GM04504 (cell line): Measurements from ENCODE around the gene SP5.
"Not testable (repeated sequence)": the region's sequence is repeated elsewhere in the genome, so short reads cannot be mapped to it uniquely, and the experiment has no call there.

ENCODE experiments used
- DNase-seq: peaks from one replicate; pipeline ENCODE4 v3.0.0-alpha.2; 2012; ENCODE audit warnings: low read depth

The SP5 gene

DNA sequence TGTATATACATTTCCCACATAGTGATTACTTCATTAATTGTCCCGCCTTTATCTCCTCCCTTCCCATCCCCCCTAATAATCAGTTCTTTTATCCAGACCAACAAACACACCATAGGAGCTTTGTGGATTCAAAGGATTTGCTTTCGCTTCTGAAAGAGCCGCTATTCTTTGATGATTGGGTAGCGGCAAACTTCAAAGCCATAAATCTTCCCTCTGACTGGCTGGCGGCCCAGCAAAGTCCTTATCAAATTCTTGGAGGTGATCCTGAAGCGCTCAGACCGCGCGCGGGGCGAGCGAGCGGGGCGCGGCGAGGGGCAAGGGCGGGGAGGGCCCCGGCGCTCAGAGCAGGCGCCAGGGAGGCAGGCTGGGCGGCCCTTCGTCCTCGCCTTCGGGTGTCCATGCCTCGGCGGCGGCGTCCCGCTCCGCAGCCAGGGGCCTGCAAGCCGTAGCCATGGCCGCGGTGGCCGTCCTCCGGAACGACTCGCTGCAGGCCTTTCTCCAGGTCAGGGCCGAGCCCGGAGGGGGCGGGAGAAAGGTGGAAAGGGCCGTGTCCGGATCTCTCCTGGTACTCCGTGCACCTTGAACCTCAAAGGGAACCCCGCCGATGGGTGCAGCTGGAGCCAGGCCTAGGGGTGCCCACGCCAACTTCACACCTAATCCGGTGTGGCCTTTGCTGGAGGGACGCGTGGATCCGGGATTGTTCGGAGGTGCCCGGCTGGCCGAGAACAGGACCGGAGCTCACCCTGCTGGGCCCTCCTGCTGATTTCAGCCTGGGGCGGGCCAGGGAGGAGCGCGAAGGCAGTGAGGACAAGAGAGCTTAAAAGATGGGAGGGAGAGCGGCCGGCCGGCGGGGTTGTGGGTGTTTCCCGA lies at the start of gene SP5:
Gene SP5, plus strand, starts transcription at position 276 of the 870 bp plus-strand sequence. Its CDS starts 176 bp downstream, at position 452.
- no peak for DNase-seq

DNA sequence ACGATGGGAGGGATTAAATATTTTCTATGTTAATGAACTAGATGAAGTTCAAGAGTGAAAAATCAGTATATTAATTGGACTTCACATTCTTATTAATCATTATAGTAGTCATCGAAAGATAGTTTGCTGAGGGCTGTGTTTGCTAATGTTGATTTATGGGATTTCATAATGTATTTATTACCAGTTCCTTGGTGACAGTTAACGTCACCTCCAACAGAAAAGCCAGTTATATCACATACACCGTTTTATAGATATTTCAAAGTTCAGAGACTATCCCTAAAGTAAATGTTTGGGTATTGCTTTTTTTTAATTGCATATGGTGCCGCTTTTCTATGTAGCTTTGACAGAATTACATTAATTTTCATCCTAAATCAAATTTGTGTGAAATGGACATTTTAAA lies 49.4 kb upstream of the SP5 start:
- no peak for DNase-seq

DNA sequence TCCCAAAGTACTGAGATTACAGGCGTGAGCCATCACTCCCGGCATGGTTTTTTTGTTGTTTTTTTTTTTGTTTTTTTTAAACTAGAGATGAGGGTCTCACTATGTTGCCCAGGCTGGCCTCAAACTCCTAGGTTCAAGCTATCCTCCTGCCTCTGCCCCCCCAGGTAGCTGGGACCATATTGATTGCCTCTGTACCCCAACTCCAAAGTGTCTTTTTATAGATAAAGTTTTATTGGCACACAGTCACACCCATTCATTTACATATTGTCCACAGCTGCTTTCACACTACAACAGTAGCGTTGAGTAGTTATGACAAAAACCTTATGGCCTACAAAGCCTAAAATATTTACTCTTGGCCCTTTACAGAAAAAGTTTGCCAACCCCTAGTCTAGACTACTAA lies 45.2 kb upstream of the SP5 start:
- DNase-seq = no peak

GRCh38 chr2:170670651-170671050 lies 44.5 kb upstream of the SP5 start:
- DNase-seq = no peak

DNA sequence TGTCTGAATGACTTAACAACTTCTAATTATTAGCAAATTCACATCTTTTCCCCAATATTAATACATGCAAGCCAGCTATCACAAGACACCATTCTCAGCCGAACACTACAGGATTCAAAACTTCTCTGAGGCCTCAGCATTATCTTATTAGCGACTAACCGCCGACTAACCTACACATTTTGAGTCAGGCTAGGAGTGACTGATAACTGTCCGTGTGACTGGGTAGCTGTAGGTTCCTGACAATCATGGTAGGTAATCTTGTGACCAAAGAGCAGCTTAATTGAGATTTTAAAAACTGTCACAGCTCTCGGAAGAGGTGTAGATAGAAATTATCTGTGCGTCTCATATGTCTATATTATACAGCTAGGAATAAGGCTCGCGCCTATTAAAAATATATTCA lies 44.1 kb upstream of the SP5 start:
- no peak for DNase-seq

GRCh38 chr2:170674282-170674681 lies 40.9 kb upstream of the SP5 start:
- not testable (repeated sequence) for DNase-seq

GRCh38 chr2:170675701-170676100 lies 39.4 kb upstream of the SP5 start:
- DNase-seq = no peak

DNA sequence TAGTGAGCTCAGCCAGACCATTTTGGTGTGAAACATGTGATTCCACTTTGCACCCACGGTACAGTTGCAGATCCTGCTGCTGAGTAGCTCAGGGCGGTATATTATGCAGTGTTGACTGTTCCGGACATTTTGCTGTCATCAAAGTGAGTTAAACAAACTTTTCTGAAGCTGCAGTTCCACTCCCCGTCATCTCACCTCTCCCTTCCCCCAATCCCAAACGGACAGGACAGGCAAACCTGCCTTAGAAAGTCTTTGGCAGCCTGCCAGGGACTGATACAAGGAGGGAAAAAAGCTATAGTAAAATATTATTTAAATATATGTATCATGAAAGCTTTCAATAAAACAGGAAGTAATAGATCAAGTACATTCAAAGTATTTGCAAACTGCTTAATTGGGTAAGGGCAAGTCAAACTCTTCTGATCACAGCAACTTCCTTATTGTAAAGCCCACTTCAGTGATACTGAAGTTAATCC lies 35.5 kb upstream of the SP5 start:
- DNase-seq = no peak

GRCh38 chr2:170680172-170680941 lies 34.8 kb upstream of the SP5 start:
- no peak for DNase-seq

- DNase-seq = no peak
Observed at GRCh38 chr2:170681311-170681710, 33.8 kb upstream of the SP5 start.

GRCh38 chr2:170685591-170685990 lies 29.5 kb upstream of the SP5 start:
- DNase-seq = no peak

GRCh38 chr2:170689481-170689880 lies 25.7 kb upstream of the SP5 start:
- DNase-seq = no peak

GRCh38 chr2:170690640-170691039 lies 24.5 kb upstream of the SP5 start:
- no peak for DNase-seq

- no peak for DNase-seq
Observed at GRCh38 chr2:170694316-170694715, 20.8 kb upstream of the SP5 start.

DNA sequence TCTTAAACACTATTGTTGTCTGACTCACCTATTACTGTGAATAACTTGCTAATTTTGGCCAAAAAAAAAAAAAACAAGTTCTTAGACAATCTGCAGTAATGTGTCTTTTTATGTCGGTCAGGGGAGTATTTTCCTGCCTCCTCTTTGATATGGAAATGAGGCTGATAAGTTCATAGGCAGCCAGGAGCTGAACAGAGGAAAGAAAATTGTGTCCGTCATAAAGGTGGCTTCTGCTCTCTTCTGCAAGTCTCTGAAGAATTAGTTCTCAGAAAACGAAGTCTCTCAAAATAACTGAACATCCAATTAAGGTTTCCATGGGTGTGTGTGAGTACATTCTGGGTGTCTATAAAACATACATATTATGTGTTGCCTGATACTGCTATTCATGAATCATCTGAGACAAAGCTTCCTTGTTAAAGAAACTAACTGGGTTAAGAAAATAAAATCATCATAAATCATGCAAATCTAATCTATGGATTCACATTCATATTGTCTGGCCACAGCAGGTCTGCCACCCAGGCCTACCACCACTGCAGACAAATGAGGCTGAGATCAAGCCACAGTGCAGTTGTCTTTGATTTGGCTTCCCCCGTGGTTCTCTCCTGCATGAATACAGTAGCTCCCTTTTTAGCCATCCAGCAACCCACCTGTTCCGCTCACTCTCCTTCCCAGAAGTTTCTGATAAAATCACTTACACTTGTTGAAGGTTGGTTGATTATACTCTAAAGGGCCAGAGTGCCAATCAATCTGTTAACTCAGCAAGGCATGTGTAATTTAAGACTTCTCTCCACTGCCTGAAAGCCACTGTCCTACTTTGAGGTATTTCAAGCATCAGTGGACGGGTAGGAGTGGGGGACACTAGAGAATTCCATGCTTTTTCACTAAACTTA lies 19.4 kb upstream of the SP5 start:
- no peak for DNase-seq

DNA sequence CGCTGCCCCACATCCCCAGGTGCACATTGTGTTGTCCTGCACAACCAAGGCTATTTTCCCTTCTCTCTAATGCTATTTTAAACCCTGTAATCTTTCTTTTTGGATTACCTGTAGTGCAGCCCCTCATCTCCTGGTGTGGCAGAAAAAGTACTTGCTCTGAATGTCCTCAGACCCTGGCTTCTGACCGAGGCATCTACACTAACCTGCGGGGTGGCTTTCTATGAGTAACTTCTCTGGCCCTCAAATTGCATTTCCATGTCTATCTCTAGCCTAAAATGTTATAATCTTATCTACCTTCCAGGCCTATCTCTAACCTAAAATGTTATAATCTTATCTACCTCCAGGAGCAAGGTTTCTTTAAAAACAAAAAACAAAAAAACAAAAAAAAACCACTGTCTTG lies 18.2 kb upstream of the SP5 start:
- DNase-seq = no peak

DNA sequence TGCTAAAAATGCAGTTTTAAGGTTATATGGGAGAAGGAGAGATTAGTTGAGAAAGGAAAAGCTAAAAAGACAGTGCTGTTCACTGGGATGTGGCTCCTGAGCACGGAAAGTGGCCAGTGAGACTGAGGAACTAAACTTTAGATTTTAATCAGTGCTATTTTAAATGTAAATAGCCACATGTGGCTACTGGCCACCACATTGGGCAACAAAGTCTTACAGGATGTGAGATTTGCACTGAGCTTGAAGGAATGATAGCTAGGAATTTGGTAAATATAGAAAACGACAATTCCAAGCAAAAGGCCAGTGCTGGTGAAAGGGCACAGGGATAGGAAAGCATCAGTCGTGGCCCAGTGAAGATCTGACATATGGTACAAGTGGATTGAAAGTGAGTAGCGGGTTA lies 14.1 kb upstream of the SP5 start:
- no peak for DNase-seq

- no peak for DNase-seq
Observed at GRCh38 chr2:170703776-170704476, 11.2 kb upstream of the SP5 start.

DNA sequence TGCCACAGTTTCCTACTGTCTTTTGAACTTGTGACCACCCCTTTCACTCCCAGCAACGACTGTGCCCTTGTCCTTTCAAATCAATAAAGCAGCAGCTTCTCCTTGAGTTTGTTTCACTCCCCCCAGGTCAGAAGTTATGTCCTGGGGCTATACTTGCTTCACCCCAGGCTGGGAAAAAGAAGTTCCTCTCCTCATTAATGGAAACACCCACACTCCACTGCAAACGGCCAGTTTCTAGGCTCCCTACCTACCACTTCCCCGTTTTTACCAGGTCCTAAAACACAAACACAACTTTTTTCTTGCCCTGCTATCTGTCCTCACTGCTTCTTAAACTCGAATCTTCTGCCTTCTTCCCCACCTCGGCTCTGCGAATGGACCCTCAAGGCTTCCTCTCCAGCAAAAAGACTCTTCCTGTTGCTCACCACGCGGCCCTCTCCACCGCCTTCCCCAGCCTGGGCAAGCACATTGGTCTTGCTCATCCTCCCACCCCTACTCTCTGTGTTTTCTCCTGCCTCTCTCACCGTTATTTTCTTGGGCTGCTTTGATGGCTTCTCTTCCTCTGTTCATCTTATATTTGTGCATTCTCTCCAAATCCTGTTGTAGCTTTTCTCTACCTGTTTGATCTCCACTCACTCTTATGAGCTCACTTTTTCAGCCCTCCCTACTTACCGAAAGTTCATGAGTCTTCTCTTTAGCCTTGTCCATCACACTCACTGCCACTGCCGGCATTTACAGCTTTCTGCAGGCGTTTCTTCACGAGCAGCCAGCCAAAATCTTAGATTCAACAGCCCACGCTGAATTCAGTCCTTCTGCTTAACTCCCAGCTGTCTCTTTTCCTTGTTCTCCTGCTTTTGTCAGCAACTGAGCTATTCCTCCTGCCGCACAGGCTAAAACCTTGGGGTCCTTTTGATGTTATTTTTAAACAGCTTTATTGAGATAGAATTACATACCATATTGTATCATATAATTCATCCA lies 7.0 kb upstream of the SP5 start:
- no peak for DNase-seq

DNA sequence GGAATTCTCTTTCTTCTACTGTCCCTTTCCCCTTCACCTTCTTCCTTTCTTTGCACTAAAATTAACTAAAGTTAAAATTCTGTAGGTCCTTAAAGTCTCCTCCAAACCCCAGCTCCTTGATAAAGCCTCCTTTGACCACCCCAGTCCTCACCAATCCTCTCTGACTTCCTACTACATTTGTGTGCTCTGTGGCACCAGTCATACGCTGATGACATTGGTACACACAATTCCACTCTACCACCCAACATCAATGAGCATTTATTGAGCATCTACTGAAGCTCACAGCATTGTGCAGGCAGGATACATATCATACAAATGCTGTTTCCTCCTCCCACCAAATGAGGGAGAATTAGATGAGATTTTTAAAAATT lies 4.5 kb upstream of the SP5 start:
- DNase-seq = no peak
